Small intestine (tissue), 7 donors: Measurements from ENCODE around the gene ZEB1. TPM values are rescaled to one million over a fixed set of nuclear protein-coding genes. Genes with fewer than 3 reads are reported as not detected.

Source experiments
- DNase-seq, 2 donors: peaks; one replicate each; pipeline versions ENCODE4 v3.0.0 to v3.0.0-alpha.2; 2013
- FAIRE-seq: peaks from 2 replicates; lab custom pipeline; 2012; peaks lifted over from hg19 to GRCh38; lab: Jason Lieb, UNC
- H3K27ac ChIP-seq, 3 donors: one replicate each; pipeline ENCODE4 v1.5.1; 2013; ENCODE audit warnings: low read length in 2 of 3, mild to moderate bottlenecking in 2 of 3, control low read depth in 1 of 3, inconsistent platforms in 1 of 3, low read depth in 1 of 3, moderate library complexity in 1 of 3
- H3K27me3 ChIP-seq, 3 donors: one replicate each; pipeline ENCODE4 v1.6.1; 2013; ENCODE audit warnings: low read length in 3 of 3, inconsistent platforms in 1 of 3; ENCODE audit not compliant: control insufficient read depth in 3 of 3, insufficient read depth in 3 of 3
- H3K36me3 ChIP-seq, 3 donors: one replicate each; pipeline ENCODE4 v1.6.1; 2013; ENCODE audit warnings: low read length in 3 of 3, inconsistent platforms in 1 of 3, low read depth in 1 of 3, mild to moderate bottlenecking in 1 of 3, moderate library complexity in 1 of 3; ENCODE audit not compliant: control insufficient read depth in 3 of 3, insufficient read depth in 2 of 3
- H3K4me1 ChIP-seq, 3 donors: one replicate each; pipeline ENCODE4 v1.6.1; 2013; ENCODE audit warnings: low read length in 2 of 3, inconsistent platforms in 1 of 3, low read depth in 1 of 3, mild to moderate bottlenecking in 1 of 3, moderate library complexity in 1 of 3; ENCODE audit not compliant: control insufficient read depth in 3 of 3, insufficient read depth in 2 of 3
- H3K4me3 ChIP-seq, 3 donors: one replicate each; pipeline ENCODE4 v1.5.1; 2013; ENCODE audit warnings: low read length in 3 of 3, control low read depth in 1 of 3, inconsistent platforms in 1 of 3, low read depth in 1 of 3, mild to moderate bottlenecking in 1 of 3, moderate library complexity in 1 of 3
- H3K9me3 ChIP-seq, 2 donors: one replicate each; pipeline ENCODE4 v1.6.1; 2013; ENCODE audit warnings: low read depth in 1 of 2, low read length in 1 of 2; ENCODE audit not compliant: control insufficient read depth in 2 of 2, insufficient read depth in 1 of 2
- WGBS, 3 donors: extraction: QIAGEN DNeasy Blood & Tissue Kit; methylation state at CpG; one replicate each; pipeline ENCODE4 v1.1.7; 2013; 5-methylcytosine and 5-hydroxymethylcytosine counted together
- polyA plus RNA-seq, 4 donors: library from polyadenylated mRNA; stranded (reverse) in 3 of 4; unstranded in 1 of 4; fragments of 200-250 nt in 3 of 4; fragments of 120-200 nt in 1 of 4; gene quantifications; one replicate each; pipeline versions ENCODE4 v1.2.1 to v1.2.3, GENCODE V29; 2013
- donor health status: healthy with polysubstance abuse.
- donor health status: control.
- donor health status: control.
- donor health status: Bipolar disorder and iron deficiency.
- donor health status: healthy.

The ZEB1 gene
- polyA plus RNA-seq, 4 donors = 2.7 to 10.4 (median 6.9) TPM

- Histone ChIP-seq H3K4me3 (no peak overlapping the region), H3K9me3 (no peaks in the 10 kb centered on the region), H3K36me3 (no peaks in the 10 kb centered on the region), H3K4me1 (no peaks in the 10 kb centered on the region), H3K27ac (no peak overlapping the region), H3K27me3 (peaks cover 0 to under 1% (median 0%) of the 10 kb centered on the region in 3 donors)
- DNase-seq = no peak
- 68 to 73% (median 69%) methylated on average over 8 of the region's 8 CpGs for WGBS, 3 donors
- FAIRE-seq = no peak
These were observed 4.5 kb upstream of the ZEB1 start for GRCh38 chr10:31314256-31315150.

DNA sequence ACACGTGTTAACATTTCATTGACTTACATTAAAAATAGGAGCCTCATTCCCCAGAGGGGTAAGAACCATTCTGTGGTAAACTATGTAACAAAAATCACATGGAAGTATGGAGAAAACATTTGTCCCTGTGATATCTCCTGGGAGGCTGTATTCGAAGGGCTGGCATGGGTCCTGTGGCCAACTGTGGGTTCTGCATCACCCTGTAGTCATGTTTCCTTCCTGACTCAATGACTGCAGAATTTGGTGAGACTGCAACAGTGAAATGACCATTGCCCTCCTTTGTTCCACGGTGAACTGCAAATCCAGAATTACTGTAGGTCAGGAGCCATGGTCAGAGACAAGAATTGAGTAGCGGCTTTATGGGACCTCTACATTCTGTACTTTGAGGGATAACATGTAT lies 3.6 kb upstream of the ZEB1 start:
- H3K9me3 ChIP-seq = no peaks in the 10 kb centered on the region
- peaks cover 0 to 9% (median 4%) of the 10 kb centered on the region in 3 donors for H3K27me3 ChIP-seq
- DNase-seq (no peak), FAIRE-seq (no peak)
- H3K36me3 ChIP-seq = no peaks in the 10 kb centered on the region
- H3K4me3 ChIP-seq = no peak overlapping the region
- WGBS, 3 donors = 79 to 84% (median 81%) methylated on average over 4 of the region's 4 CpGs
- H3K4me1 ChIP-seq = no peaks in the 10 kb centered on the region
- H3K27ac ChIP-seq = no peak overlapping the region

DNA sequence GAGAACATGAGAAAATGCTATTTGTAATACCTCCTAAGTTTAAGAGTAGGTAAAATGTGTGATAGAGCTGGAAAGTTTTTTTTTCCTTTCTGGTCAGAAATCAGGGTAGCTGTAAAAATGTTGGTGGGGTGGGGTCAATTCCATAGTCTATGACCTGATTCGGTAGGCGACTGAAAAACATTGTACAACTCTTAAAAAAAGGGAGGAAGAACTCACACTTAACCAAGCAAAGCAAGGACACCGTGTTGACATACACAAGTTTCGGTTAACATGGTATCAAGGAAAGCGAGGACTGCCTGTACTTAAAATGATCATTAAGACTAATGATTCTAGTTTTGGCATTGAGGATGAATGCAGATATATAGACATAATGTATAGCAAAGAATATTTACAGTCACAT lies 1.8 kb upstream of the ZEB1 start:
- Histone ChIP-seq H3K9me3 (no peaks in the 10 kb centered on the region), H3K4me3 (no peak overlapping the region), H3K27me3 (peaks cover 0 to 16% (median 9%) of the 10 kb centered on the region in 3 donors), H3K27ac (no peak overlapping the region), H3K4me1 (peaks cover 0 to 4% (median 0%) of the 10 kb centered on the region in 3 donors), H3K36me3 (no peaks in the 10 kb centered on the region)
- WGBS, 3 donors = 92 to 95% (median 93%) methylated on average over 5 of the region's 5 CpGs
- DNase-seq (no peak), FAIRE-seq (no peak)

- peak overlapping the region in 2 of 3 donors; percentile 76 to 98 for H3K27ac ChIP-seq
- WGBS, 3 donors = 25 to 31% (median 26%) methylated on average over 21 of the region's 21 CpGs
- H3K4me3 ChIP-seq = peak overlapping the region; percentile 11 to 91 (median 76)
- H3K27me3 ChIP-seq = peaks cover 0 to 18% (median 9%) of the 10 kb centered on the region in 3 donors
- H3K4me1 ChIP-seq = peaks cover 0 to 4% (median 0%) of the 10 kb centered on the region in 3 donors
- H3K36me3 ChIP-seq = no peaks in the 10 kb centered on the region
- FAIRE-seq = no peak
- H3K9me3 ChIP-seq = no peaks in the 10 kb centered on the region
- DNase-seq = no peak
These were observed 1.2 kb upstream of the ZEB1 start for GRCh38 chr10:31317652-31318381.

DNA sequence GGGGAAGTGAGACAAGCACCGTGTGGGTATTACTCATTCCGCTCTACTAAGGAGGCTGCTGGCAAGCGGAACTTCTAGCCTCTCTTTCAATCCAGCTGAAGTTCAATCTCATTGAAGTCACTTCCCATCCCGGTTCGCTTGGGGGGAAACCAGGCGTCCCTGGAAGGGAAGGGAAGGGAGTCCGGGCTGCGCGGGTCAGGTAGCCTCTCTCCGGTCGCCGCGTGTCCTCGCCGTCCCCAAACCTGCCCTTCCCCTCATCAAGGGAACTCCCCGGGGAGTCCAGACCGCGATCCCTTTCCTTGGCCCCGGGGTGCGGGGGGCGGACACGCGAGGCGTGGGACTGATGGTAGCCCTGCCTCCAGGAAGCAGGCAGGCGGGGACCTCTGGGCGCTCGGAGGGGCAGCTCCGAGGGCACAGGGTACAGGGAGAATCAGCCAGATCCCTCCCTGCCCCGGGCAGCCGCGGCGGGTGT lies 598 bp upstream of the ZEB1 start:
- H3K27ac ChIP-seq = peak overlapping the region; percentile 53 to 98 (median 76)
- no peak for FAIRE-seq
- no peaks in the 10 kb centered on the region for H3K9me3 ChIP-seq
- H3K27me3 ChIP-seq = peaks cover 0 to 18% (median 9%) of the 10 kb centered on the region in 3 donors
- 0 to 1% (median 1%) methylated on average over 27 to 32 of the region's 32 CpGs for WGBS, 3 donors
- H3K4me3 ChIP-seq = peak overlapping the region; percentile 76 to 91 (median 86)
- peaks cover 0 to 4% (median 0%) of the 10 kb centered on the region in 3 donors for H3K4me1 ChIP-seq
- peak; percentile 54 to 64 for DNase-seq
- no peaks in the 10 kb centered on the region for H3K36me3 ChIP-seq

DNA sequence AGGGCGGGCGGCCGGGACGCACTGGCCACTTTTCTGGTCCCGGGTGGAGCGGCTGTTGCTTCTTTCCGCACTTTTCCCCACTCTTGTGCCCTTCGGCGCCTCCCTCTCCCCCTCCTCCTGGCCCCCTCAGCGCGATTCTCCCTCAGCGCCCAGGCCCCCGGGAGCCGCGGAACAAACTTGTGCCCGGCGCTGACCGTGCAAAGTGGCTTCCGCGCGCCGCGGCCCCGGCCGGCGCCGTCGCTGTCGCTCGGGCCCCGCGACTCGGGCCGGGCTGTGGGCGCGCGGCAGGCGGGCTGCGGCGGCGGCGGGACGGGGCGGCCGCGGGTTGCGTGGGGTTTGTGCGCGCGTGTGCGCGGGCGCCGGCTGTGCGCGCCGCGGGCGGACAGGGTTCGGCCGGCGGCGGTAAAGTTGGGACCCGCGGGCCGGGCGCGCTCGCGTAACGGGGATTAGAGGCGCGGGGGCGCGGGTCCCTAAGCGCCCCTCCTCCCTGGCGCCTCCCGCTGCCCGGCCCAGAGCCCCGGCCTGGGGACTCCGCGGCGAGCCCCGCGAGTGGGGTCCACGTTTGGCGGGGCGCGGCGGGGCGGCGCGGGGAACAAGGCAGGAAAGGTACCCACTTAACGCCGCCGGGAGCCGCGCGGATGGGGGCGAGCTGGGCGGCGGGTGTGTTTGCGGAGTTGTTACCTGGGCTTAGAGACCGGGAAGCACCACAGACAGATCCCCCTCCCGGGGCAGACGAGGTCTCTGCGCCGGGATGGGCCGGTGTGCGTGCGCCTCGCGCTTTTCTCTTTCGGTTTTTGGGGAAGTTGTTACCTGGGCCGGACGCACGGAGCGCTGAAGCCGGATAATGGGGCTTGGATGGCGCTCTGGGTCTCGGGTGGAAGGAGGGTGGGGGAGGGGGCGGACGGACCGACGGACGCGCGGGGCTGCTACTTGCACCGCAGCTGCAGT lies 860 bp downstream of the ZEB1 start:
- Histone ChIP-seq H3K27me3 (peaks cover 0 to 18% (median 9%) of the 10 kb centered on the region in 3 donors), H3K4me3 (peak overlapping the region; percentile 76 to 91 (median 87)), H3K36me3 (no peaks in the 10 kb centered on the region), H3K27ac (peak overlapping the region; percentile 73 to 94 (median 78)), H3K4me1 (peaks cover 0 to 4% (median 0%) of the 10 kb centered on the region in 3 donors), H3K9me3 (no peaks in the 10 kb centered on the region)
- peak in 1 of 2 donors; percentile 39 for DNase-seq
- WGBS, 3 donors = 0 to 2% (median 1%) methylated on average over 66 to 129 of the region's 129 CpGs
- no peak for FAIRE-seq

DNA sequence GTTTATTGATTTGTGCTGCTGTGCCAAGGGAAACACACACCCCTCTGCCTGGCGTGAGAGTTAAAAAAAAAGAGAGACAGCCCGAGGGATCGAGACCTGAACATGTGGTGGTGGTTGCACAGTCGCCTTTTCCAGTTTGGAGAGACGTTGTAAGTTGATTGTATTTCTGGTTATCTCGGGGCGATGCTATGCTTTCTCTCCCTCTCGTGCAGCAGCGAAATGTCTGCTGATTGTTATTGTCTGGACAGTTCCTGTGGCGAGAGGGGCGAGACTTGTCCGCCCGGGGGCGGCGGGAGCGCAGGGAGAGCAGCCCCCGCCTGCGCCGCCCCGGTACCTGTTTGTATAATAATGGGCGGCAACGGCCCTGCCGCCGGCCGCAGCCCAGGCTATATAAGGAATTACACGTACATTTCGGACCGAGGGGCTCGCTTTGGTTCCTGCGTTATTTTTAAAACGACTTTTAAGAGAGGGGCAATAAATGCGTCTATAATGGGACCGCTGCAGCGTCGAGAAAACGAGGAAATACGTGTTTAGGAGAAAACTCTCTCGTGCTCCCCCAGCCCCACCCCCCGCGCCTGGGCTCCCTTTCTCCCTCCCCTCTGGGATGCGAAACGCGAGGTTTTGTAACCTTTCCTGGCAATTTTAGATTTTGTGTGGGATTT lies 1.7 kb downstream of the ZEB1 start:
- WGBS, 3 donors = 0 to 2% (median 1%) methylated on average over 42 to 43 of the region's 43 CpGs
- peaks cover 0 to 18% (median 9%) of the 10 kb centered on the region in 3 donors for H3K27me3 ChIP-seq
- peak overlapping the region; percentile 76 to 87 (median 76) for H3K4me3 ChIP-seq
- H3K36me3 ChIP-seq = no peaks in the 10 kb centered on the region
- FAIRE-seq (no peak), DNase-seq (peak in 1 of 2 donors; percentile 46)
- H3K4me1 ChIP-seq = peaks cover 0 to 4% (median 0%) of the 10 kb centered on the region in 3 donors
- no peaks in the 10 kb centered on the region for H3K9me3 ChIP-seq
- peak overlapping the region in 2 of 3 donors; percentile 78 to 94 for H3K27ac ChIP-seq
